HFF-Myc (cell line): ENCODE data around the gene EFNB1.

Source experiments
- DNase-seq: peaks from one replicate; pipeline ENCODE4 v3.0.0-alpha.2; 2011; ENCODE audit warnings: low read depth; ENCODE audit errors: extremely low read depth
- H3K4me3 ChIP-seq: replicated peaks from 2 replicates; pipeline ENCODE4 v1.5.1; 2011; ENCODE audit warnings: low read depth, mild to moderate bottlenecking, control low read depth, low read length
- CTCF ChIP-seq: IDR thresholded peaks from 2 replicates; pipeline ENCODE4 v1.5.1; 2012; ENCODE audit warnings: mild to moderate bottlenecking, low read depth, low read length, control low read depth; ENCODE audit errors: missing control alignments

The EFNB1 gene

GRCh38 chrX:68839771-68840170, 10.9 kb downstream of the EFNB1 start:
- DNase-seq: no peak
- no peak for TF ChIP-seq CTCF
- no peak overlapping the region for H3K4me3 ChIP-seq

DNA sequence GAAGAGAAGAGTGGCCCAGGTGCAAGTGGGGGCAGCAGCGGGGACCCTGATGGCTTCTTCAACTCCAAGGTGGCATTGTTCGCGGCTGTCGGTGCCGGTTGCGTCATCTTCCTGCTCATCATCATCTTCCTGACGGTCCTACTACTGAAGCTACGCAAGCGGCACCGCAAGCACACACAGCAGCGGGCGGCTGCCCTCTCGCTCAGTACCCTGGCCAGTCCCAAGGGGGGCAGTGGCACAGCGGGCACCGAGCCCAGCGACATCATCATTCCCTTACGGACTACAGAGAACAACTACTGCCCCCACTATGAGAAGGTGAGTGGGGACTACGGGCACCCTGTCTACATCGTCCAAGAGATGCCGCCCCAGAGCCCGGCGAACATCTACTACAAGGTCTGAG, 11.4 kb downstream of the EFNB1 start:
- DNase-seq: no peak
- no peak overlapping the region for H3K4me3 ChIP-seq
- TF ChIP-seq CTCF: no peak

GRCh38 chrX:68841251-68842049, 12.6 kb downstream of the EFNB1 start:
- no peak for DNase-seq
- H3K4me3 ChIP-seq: no peak overlapping the region
- no peak for TF ChIP-seq CTCF

GRCh38 chrX:68842351-68842750, 13.5 kb downstream of the EFNB1 start:
- no peak for DNase-seq
- no peak overlapping the region for H3K4me3 ChIP-seq
- TF ChIP-seq CTCF: no peak

DNA sequence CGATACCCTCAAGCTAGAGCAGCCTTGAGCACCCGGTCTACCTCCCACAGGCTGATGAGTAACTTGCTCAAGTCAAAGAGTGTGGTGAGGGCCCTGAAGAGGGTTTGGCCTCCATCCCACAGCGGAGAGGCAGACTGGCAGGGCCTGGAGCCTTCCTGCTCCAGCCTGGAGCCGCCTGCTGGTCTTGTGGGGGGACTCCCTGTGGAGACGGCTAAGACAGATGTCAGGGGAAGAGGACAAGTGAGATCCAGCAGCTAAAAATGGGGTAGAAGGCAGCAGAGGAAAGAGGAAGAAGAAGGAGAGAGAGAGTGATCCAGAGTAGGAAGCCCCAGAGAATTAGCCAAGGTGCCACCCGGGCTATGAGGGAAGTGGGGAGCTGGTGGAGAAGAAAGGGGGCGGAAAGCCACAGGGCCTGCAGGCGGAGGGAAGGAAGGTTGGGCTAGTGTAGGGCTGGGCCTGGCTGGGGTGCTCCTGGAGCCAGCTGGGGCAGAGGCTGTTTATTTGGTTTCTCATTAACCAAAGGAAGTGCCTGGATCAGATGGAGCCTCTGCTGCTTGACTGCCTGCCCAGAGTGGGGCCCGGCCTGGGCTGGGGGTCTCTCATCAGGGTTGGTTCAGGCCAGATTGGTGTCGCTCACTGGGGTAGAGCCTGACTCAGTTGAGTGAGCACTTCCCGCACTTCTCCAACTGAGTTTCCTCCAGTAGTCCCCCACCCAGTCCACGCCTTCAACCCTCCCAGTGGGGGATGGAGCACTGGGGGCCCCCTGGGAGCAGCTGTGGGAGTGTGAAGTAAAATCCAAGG, 14.2 kb downstream of the EFNB1 start:
- DNase-seq: no peak
- no peak overlapping the region for H3K4me3 ChIP-seq
- no peak for TF ChIP-seq CTCF

DNA sequence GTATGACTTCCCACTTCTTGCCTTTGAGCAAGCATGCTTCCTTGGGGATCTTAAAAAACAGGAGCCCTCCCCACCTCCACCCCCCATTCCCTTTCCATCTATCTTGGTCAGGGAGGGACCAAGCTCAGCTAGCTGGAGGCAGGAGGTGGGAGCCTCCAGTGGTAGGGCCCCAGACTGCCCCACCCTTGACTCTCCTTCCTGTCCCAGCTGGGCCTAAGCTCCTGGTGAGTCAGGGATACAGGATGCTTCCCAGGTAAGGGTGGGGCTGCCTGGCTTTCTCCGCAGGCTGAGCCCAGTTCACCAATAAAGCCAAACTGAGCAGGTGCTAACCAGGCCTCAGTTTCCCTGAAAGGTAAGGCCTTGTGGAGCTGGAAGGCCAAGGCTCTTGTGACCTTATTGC, 15.2 kb downstream of the EFNB1 start:
- TF ChIP-seq CTCF: no peak
- H3K4me3 ChIP-seq: no peak overlapping the region

More for the DNA sequence above, 15.2 kb downstream of the EFNB1 start:
- DNase-seq: no peak
